GM19023 (cell line): ENCODE measurements around the gene EYA2.

Experiments used
- ATAC-seq: cut with Tn5 transposase; IDR thresholded peaks from one replicate; pipeline ENCODE4 v1.9.1; 2021; ENCODE audit warnings: mild to moderate bottlenecking, moderate library complexity; ENCODE audit not compliant: unreplicated experiment

The EYA2 gene

DNA sequence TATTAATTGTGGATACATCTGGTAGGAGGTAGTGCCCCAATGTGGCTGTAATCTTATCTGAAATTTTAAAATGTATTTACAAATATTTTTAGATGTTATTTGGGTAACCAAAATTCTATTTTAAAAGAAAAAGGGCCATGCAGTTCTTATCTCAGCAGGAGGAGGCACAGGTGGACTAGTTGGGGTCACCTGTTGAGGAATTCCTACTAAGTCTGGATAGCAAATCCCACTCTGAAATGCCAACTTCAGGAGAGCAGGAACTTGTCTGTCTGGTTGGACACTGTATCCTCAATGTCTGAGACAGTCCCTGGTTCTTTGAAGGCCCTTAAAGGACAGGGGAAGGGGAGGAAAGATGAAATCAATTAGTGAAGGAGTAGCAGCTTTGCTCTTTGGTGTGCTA is 82.6 kb downstream of the EYA2 start:
- ATAC-seq = no peak

DNA sequence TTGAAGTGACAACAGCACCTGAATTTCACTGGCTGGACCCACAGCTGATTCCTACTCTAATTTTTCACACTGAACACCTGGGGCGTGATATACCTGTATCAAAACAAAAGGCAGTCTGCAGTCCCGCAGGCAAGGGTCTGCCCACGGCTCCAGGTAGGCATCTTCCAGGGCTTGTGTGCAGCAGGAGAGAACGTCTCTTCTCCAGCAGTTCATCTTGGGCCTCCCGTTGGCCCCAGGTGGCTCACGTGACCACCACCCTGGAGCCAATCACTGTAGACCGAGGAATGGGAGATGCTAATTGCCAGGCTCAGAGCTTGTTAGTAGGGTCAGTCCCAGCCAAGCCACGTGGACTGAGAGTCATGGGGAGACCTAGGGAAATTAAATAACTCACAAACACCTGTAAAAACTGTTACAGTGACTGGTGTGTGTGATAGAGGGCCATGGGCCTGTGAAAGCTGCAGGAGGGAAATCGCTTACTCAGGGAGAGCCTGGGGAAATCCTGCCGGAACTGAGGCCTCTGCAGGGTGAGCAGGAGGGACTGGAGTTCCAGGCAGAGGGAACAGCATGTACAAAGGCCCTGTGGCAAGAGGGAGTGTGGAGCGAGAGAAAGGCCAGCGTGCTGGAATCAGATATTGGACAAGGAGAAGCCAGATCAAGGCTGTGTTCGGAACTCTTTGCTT is 83.4 kb downstream of the EYA2 start:
- no peak for ATAC-seq

GRCh38 chr20:46978951-46979491 is 84.4 kb downstream of the EYA2 start:
- ATAC-seq = no peak

GRCh38 chr20:46979603-46980241 is 85.1 kb downstream of the EYA2 start:
- ATAC-seq = no peak

DNA sequence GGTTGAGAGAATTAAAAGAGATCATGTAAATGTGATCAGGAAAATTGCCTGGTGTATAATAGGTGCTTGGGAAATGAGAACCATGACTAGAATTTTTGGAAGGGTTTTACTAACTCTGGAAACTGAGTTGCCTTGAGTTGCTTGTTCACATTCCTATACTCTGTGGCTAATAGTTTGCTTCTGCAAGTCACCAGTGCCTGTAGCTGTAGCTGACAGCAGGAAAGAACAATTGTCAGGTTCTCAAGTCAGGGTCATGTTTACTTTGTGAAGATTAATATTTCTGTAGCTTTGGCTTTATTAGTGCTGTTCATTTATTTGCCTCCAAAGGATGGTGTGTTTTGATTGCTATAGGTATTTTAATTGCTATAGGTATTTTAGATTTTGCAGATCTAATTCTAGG is 86.5 kb downstream of the EYA2 start:
- no peak for ATAC-seq

GRCh38 chr20:46983466-46983865 is 88.8 kb downstream of the EYA2 start:
- no peak for ATAC-seq

DNA sequence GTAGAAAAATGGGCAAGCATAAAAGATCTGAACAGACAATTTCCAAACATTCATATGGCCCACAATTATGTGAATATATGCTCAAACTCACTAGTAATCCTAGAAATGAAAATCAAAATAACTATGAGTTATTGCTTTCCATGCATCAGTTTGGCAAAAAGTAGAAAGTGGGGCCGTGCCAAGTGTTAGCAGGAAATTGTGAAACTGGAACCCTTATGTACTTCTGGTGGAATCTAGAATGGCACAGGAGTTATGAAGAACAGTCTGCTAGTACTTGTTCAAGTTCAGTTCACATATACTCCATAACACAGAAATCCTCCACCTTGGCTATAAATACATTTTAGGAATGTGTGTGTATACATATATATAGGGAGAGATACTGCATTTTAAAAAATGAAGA is 89.8 kb downstream of the EYA2 start:
- ATAC-seq = no peak

GRCh38 chr20:46985250-46985649 is 90.6 kb downstream of the EYA2 start:
- no peak for ATAC-seq

DNA sequence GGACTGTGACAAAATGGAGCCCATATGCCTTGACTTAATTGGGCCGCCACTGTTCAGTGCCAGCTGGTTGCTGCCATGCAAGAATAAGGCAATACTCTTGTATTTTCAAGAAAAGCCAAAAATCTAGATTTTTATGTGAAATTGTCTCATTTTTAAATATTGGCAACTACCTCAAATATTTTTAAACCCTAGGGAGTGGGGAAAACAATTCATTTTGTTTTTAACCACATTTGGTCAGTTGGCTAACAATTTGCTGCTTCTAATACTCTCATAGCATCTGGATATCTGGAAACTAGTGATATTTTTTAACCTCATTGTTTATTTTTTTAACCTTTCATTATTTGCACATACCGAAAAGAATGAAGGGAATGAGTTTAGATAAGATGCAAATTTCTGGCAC is 91.0 kb downstream of the EYA2 start:
- no peak for ATAC-seq

DNA sequence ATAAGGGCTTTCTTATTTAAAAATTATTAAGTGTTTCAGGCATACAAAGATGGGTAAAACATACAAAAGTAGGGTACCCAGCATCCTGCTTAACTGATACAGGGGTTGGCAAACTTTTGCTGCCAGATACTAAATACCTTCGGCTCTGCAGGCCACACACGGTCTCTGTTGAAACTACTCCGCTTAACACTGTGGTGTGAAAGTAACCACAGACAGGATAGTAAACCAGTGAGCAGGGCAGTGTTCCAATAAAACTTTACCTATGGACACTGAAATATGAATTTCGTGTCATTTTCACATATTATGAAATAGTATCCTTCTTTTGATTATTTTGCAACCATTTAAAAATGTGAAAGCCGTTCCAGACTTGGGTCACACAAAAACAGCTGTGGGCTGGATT is 92.4 kb downstream of the EYA2 start:
- ATAC-seq = no peak

DNA sequence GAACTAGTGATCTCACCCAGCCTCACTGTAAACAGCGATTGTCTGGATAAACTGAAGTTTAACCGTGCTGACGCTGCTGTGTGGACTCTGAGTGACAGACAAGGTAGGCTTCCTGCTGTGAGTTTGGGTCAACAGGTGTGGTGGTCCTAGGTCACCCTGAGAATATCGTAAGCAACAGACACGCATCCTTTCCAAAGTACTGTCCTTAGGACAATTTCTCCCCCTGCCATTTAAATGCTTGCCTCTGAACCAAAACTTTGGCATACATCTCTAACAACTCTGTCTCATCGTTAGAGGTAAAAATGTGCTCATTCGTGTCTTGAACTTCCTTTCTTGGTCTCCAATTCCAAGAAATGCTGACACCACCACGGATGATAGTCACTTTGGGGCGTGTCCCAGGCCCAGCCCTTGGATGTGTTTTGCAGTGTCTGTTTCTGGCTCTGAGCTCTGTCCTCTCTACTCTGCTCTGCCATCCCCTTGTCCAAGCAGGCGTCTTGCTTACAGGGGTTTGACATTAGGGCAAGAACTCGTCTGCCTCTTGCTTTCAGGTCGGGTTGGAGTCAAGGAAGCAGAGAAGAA is 95.5 kb downstream of the EYA2 start:
- ATAC-seq = no peak

DNA sequence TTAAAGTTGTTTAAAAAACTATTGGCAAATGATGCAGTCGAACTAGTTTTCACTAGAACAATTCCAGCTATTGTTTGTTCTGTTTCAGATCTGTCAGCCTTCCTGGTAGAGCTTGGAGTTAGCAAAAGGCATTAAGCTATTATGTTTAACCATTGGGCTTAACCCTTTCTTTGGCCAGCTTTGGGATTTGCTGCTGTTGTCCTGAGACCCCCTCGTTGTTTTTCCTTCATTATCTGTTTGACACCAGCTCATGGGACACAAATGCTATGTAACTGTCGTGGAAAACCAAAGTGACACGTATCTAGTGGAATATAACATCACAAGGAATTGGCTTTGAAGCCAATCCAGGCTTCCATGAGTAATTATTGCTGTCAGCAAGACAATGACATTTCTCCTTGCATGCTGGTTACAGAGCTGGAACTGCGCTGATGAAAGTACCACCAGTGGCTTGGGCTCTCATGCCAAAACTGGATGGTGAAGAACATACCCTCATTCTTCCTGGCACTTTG is 96.0 kb downstream of the EYA2 start:
- ATAC-seq = no peak

DNA sequence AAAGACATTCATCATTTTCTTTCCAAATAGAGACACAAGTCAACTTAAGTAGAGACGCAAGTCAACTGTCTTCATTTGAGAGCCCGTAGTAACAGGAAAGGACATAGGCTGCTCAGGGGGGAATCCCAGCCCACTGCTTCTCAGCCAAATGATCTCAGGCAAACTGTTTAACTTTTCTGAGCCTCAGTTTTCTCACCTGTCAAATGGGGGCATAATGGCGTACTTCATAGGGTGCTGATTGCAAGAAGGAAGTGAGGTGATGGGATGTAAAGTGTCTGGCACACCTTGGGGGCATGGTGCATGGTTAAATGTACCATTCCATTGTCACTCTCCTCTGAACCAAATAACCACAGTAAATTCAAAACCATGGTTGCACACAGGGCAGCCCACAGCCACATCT is 96.5 kb downstream of the EYA2 start:
- no peak for ATAC-seq

- ATAC-seq = no peak
These were observed 97.4 kb downstream of the EYA2 start for GRCh38 chr20:46991880-46992639.

GRCh38 chr20:46992640-46993035 is 98.0 kb downstream of the EYA2 start:
- no peak for ATAC-seq

DNA sequence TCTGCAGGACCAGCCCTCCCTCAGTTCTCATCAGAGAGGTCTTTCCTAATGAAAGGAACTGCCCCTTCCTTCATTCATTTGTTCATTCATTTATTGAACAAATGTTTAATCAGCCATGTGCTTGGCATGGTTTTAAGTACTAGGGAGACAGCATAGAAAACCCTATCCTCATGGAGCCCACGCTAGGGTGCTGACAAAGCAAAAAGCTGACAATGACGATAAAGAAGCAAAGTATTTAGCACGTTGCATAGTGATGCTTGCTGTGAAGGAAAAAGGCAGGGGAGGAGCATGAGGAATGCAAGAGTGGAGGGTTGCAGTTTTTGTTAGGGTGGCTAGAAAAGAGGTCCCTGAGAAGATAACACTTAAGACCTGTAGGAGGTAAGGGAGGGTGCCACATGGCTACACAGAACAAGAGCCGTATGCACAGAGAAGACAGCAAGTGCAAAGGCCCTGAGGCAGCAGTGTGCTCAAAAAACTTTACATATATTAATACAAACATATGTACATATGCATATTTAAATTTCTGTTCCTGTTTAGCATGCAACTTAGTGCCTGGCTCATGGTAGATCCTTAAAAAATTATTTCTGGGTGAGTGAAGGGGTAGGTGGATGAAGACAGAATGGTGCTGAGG is 98.9 kb downstream of the EYA2 start:
- ATAC-seq = no peak

- peak; percentile 73 for ATAC-seq
These were observed 99.7 kb downstream of the EYA2 start for GRCh38 chr20:46994341-46994740.

GRCh38 chr20:46995561-46996142 is 101.0 kb downstream of the EYA2 start:
- ATAC-seq = no peak

- ATAC-seq = no peak
These were observed 102.5 kb downstream of the EYA2 start for GRCh38 chr20:46997187-46997586.

GRCh38 chr20:46998477-46999240 is 104.0 kb downstream of the EYA2 start:
- ATAC-seq = no peak
